ENCODE results near the gene MAN1B1.

MAN1B1 gene

GRCh38 chr9:137156567-137157375, 70.0 kb downstream of the MAN1B1 start:
- TF ChIP-seq ZFX (IDR thresholded peaks at IDR 0.05) = no peak
- no peak for TF ChIP-seq CTCF (conservative IDR thresholded peaks at IDR 0.05)
- H3K27ac ChIP-seq = no peak overlapping the region

DNA sequence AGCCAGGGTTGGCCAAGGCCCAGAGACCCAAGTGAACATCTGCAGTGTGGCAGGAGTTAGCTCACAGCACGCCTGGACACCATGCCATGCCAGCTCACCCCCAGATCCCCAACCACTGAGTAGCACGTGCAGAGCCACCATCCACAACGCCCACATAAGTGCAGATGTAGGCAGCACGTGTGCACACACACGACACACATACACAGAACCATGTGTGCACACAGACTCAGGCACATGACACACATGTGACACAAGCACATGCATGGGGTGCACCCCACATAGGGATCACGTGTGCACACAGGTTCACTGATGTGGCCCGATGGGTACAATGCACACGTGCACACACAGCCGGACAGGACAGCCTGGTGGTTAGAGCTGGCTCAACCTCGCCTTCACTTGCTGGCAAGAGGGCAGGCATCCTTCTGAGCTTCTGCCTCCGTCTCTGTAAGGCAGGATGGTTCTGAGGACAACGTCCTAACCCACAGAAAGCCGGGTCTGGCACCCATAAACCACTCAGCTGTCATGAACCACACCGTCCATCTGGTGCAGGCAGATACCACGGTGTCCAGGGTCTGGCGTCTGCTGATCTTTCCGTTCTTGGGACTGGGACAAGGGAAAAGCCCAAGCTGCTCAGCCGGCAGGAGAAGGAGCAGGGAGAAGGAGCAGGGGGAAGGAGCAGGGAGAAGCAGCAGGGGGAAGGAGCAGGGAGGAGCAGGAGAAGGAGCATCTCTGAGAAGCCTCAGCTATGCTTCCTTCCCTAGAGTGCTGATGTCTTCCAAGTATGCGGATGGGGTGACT, 71.0 kb downstream of the MAN1B1 start:
- H3K27ac ChIP-seq = no peak overlapping the region
- no peak for TF ChIP-seq ZFX (IDR thresholded peaks at IDR 0.05)
- TF ChIP-seq CTCF (conservative IDR thresholded peaks at IDR 0.05) = no peak

DNA sequence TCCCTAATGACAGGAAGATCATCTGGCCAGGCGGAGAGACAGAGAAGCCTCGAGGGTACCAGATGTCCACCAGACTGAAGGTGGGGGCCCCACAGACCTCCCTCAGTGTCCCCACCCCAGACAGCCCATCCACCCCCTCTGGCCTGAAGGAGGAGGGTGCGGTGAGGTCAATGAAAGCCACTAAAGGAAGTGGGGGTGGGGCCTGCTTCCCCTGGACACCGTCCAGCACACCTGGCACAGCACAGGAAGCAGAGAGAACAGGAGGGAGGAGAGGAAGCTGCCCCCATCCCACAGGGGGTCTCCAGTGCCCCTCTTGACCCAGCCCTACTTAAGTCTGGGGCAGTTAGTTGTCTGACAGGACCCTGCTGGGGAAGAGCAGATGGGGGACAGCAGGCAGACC, 71.8 kb downstream of the MAN1B1 start:
- TF ChIP-seq CTCF (conservative IDR thresholded peaks at IDR 0.05) (no peak), ZFX (IDR thresholded peaks at IDR 0.05) (no peak)
- H3K27ac ChIP-seq = no peak overlapping the region

All from C4-2B (cell line).